LoVo (cell line): ENCODE results near the gene PAIP2.
A peak's percentile ranks its signal among the peaks of the same experiment; 100 is the strongest.
"Not testable (repeated sequence)": the region's sequence is repeated elsewhere in the genome, so short reads cannot be mapped to it uniquely, and the experiment has no call there.

Source experiments
- DNase-seq: peaks from one replicate; pipeline ENCODE4 v3.0.0-alpha.2; 2016; ENCODE audit warnings: low spot score

Gene PAIP2

GRCh38 chr5:139341689-139342422 is at the start of gene PAIP2:
PAIP2 (plus strand) TSS chr5:139341854; CDS start chr5:139363785, 21,931 bp downstream.
- DNase-seq: peak; percentile 99

- no peak for DNase-seq
These were observed 48.5 kb upstream of the PAIP2 start for GRCh38 chr5:139293202-139293506.

- peak; percentile 98 for DNase-seq
These were observed 47.9 kb upstream of the PAIP2 start, which contains the start of gene MATR3 for GRCh38 chr5:139293507-139294373. MATR3 (plus strand) TSS chr5:139293740; CDS start chr5:139307416, 13,676 bp downstream.

GRCh38 chr5:139294374-139295165 is 47.1 kb upstream of the PAIP2 start:
- peak; percentile 78 for DNase-seq

GRCh38 chr5:139295346-139296057 is 46.2 kb upstream of the PAIP2 start:
- no peak for DNase-seq

- DNase-seq: no peak
These were observed 45.5 kb upstream of the PAIP2 start for GRCh38 chr5:139296198-139296597.

- no peak for DNase-seq
These were observed 44.8 kb upstream of the PAIP2 start for GRCh38 chr5:139296862-139297326.

GRCh38 chr5:139297439-139298133 is 44.1 kb upstream of the PAIP2 start:
- DNase-seq: no peak

GRCh38 chr5:139298242-139298641 is 43.4 kb upstream of the PAIP2 start:
- DNase-seq: no peak

GRCh38 chr5:139299486-139299885 is 42.2 kb upstream of the PAIP2 start:
- no peak for DNase-seq

GRCh38 chr5:139301808-139302499 is 39.7 kb upstream of the PAIP2 start:
- no peak for DNase-seq

GRCh38 chr5:139304391-139305324 is 37.0 kb upstream of the PAIP2 start:
- DNase-seq: no peak

GRCh38 chr5:139306197-139306596 is 35.5 kb upstream of the PAIP2 start:
- no peak for DNase-seq

GRCh38 chr5:139306628-139307379 is 34.9 kb upstream of the PAIP2 start:
- no peak for DNase-seq

GRCh38 chr5:139308797-139309196 is 32.9 kb upstream of the PAIP2 start:
- no peak for DNase-seq

- DNase-seq: not testable (repeated sequence)
These were observed 30.9 kb upstream of the PAIP2 start for GRCh38 chr5:139310715-139311186.

- no peak for DNase-seq
These were observed 29.6 kb upstream of the PAIP2 start for GRCh38 chr5:139312075-139312474.

GRCh38 chr5:139314276-139314675 is 27.4 kb upstream of the PAIP2 start:
- DNase-seq: no peak
